Epithelial cell of esophagus (primary cell): ENCODE results near the gene PLEKHM3.

Source experiments
- DNase-seq: peaks from one replicate; pipeline ENCODE4 v3.0.0; 2010; ENCODE audit warnings: low read depth
- H3K4me3 ChIP-seq: 2 replicates; pipeline ENCODE4 v1.5.1; 2011; ENCODE audit warnings: mild to moderate bottlenecking, low read length, control low read depth
- CTCF ChIP-seq: IDR thresholded peaks from 2 replicates; pipeline ENCODE4 v1.5.1; 2011; ENCODE audit warnings: low read depth, mild to moderate bottlenecking, low read length, control low read depth, inconsistent platforms; ENCODE audit not compliant: insufficient read depth; ENCODE audit errors: missing control alignments

Gene PLEKHM3

DNA sequence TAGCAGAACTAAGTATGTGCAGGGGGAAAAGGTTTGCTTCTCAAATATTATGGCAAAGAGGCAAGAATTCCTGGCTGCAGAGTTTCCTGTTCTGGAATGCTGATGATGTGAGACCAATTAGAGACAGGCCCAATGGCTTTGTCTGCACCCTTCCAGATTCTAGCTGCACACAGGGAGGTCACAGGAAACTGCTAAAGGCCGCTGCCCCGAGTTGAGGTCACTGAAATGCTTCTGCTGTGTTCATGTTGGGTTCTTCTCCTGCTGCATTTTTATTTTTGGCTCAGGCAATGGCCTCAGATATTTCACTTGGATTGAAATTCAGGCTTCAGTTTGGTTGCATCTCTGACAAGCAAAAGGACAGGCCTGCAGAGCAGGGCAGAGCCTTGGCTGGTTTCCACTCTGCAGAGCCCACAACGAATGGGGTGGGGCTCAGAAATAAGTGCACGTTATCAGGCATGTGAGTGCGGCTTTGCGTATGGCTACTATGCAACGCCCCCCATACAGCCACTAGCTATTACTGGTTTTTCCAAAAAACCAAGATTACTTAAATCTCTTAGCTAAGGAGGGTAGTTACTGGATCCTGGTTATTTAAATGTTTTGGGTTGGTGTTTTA, 188.7 kb downstream of the PLEKHM3 start:
- TF ChIP-seq CTCF = no peak
- H3K4me3 ChIP-seq = no peak overlapping the region
- no peak for DNase-seq

GRCh38 chr2:207835805-207836204, 189.5 kb downstream of the PLEKHM3 start:
- TF ChIP-seq CTCF = no peak
- no peak overlapping the region for H3K4me3 ChIP-seq
- no peak for DNase-seq

- no peak for TF ChIP-seq CTCF
- H3K4me3 ChIP-seq = no peak overlapping the region
- DNase-seq = peak; percentile 52
Measured at GRCh38 chr2:207833251-207833751, 192.0 kb downstream of the PLEKHM3 start.

- TF ChIP-seq CTCF = no peak
- DNase-seq = no peak
- no peak overlapping the region for H3K4me3 ChIP-seq
Measured at GRCh38 chr2:207831584-207832248, 193.6 kb downstream of the PLEKHM3 start.

- DNase-seq = no peak
- H3K4me3 ChIP-seq = no peak overlapping the region
- TF ChIP-seq CTCF = no peak
Measured at GRCh38 chr2:207830778-207831438, 194.4 kb downstream of the PLEKHM3 start.

- no peak for TF ChIP-seq CTCF
- no peak overlapping the region for H3K4me3 ChIP-seq
- peak; percentile 64 for DNase-seq
Measured at GRCh38 chr2:207828361-207829057, 196.8 kb downstream of the PLEKHM3 start.
